NCI-H2227 (cell line): ENCODE measurements around the gene C1QTNF7.

Experiments used
- DNase-seq: peaks from one replicate; lab custom pipeline; 2025; ENCODE audit not compliant: unreplicated experiment; lab: John Stamatoyannopoulos, UW

Gene C1QTNF7

GRCh38 chr4:15457406-15458201 is 29.8 kb downstream of the C1QTNF7 start:
- DNase-seq: peak; percentile 28

GRCh38 chr4:15458616-15459015 is 30.8 kb downstream of the C1QTNF7 start:
- DNase-seq: no peak

- DNase-seq: no peak
Observed at GRCh38 chr4:15459706-15460105, 31.9 kb downstream of the C1QTNF7 start.

DNA sequence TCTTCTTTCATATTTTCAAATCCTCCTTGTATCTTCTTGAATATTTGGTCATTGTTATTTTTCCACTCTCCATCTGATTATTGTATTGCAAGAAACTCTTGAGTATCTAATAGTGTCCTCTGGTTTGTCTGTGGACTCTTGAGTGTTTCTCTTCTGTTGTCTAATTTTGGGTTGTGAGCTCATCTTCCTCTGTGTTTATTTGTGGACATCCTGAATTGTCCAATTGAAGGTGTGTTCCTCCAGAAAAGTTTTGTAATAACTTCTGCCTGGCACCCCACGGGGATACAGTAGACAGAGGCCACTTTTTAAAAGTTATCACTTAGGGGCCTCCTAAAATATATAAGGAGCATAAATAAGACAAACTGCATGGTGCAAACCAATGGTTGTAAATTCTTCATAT is 38.8 kb downstream of the C1QTNF7 start:
- no peak for DNase-seq

- peak; percentile 36 for DNase-seq
Observed at GRCh38 chr4:15469402-15470127, 41.7 kb downstream of the C1QTNF7 start, which contains the start of gene CC2D2A. Gene CC2D2A (plus strand): TSS chr4:15469882. CDS start chr4:15475933, 6,051 bp downstream.

GRCh38 chr4:15470128-15470475 is 42.3 kb downstream of the C1QTNF7 start:
- no peak for DNase-seq

- DNase-seq: no peak
Observed at GRCh38 chr4:15476396-15476795, 48.6 kb downstream of the C1QTNF7 start.

DNA sequence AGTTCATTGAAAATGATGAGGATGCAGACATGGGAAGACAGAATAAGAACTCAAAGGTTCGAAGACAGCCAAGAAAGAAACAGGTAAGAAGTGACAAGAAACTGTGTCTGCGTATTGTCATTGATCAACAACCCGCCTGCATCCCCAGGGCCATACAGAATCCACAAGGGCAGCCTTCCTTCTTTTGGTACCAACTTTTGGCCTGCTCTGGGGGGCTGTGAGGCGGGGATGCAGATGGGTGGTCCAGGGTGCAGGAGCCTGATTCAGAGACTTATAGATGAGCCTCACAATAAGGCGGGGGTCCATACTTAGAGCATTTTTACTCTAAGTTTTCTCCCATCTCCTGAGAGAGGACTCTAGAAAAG is 50.9 kb downstream of the C1QTNF7 start:
- DNase-seq: no peak

DNA sequence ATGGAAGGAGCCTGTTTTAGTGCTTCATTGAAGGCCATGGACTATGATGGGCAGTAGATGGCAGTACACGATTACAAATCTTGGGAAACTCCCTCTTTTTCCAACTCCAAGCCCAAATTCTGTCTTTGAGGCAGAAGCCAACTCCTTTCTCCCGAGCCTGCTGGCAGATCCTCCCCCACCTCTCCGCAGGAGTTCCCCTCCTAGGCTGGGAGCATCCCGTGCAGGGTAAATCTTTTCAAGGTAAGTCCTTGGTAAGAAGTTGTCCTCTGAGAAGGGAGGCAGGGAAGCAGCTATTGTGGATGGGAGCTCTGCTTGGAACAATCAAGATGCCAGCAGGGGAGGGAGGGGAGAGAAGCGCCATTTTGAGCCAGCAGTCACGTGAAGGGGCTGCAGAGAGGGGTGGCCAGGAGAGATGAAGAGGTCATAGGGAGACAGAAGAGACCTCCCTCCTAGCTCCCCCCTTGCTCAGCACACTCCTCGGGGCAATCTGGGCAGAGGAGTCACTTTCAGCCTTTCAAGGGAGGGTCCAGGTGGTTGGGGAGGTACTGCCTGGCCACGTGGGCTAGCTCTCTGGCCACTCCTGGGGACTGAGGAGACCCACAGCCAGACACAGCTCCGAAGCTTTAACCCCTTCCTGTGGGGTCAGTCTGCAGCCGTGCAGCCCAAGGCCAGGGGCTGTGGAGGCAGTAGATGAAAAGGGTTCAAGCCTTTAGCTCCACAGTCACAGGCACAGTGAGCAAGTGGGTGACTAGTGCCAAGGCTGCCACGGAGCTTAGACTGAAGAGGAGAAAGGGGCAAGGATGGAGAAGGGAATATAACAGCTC is 51.5 kb downstream of the C1QTNF7 start:
- peak; percentile 85 for DNase-seq

- DNase-seq: no peak
Observed at GRCh38 chr4:15479913-15480185, 52.0 kb downstream of the C1QTNF7 start.

DNA sequence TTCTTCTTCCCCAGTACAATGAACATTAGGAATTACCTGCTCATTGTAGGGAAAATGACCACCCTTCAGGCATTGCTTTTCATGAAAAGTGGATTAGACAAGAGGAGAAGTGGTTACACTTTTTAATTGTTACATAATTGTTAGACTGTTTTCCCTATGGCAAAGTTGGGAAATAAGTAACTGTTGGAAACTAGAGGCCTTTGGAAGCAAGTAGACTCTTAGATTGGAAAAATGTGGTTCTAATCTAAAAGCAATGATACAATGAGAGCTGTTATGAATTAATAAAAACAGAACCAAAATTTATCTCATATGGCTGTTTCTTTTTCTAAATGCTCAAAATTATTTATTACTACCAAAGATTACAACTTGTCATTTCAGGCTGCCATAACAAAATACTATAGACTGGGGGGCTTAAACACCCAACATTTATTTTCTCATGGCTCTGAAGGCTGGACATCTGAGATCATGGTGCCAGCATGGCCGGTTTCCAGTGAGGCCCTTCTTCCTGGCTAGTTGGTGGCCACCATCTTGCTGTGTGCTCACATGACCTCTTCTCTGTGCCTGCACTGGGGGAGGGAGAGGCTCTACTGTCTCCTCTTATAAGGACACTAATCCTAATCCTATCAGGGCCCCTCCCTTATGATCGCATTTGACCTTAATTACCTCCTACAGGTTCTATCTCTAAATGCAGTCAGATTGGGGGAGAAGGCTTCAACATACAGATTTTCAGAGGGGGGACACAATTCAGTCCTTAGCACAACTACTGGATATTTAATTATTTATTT is 54.3 kb downstream of the C1QTNF7 start:
- DNase-seq: no peak

- no peak for DNase-seq
Observed at GRCh38 chr4:15482842-15483241, 55.0 kb downstream of the C1QTNF7 start.

- DNase-seq: no peak
Observed at GRCh38 chr4:15488136-15488535, 60.3 kb downstream of the C1QTNF7 start.

GRCh38 chr4:15488658-15489470 is 61.0 kb downstream of the C1QTNF7 start:
- DNase-seq: no peak

- no peak for DNase-seq
Observed at GRCh38 chr4:15489551-15489950, 61.7 kb downstream of the C1QTNF7 start.

GRCh38 chr4:15493411-15493810 is 65.6 kb downstream of the C1QTNF7 start:
- no peak for DNase-seq

GRCh38 chr4:15495621-15496020 is 67.8 kb downstream of the C1QTNF7 start:
- DNase-seq: no peak
